IMR-90 (cell line): ENCODE measurements around the gene ABAT. TPM values are rescaled to one million over a fixed set of nuclear protein-coding genes. Genes with fewer than 3 reads are reported as not detected.

ENCODE experiments used
- ATAC-seq: fragments of 200-7000 bp; cut with Tn5 transposase; 2 replicates; pipeline ENCODE4 v1.9.1; 2020; ENCODE audit warnings: low read depth, mild to moderate bottlenecking, moderate library complexity
- BruUV-seq: library from RNA; stranded (reverse); fragments of 400-500 nt; replicated peaks from 2 replicates; lab custom pipeline; 2021; lab: Mats Ljungman, UMichigan
- CTCF ChIA-PET: fragments of 300-600 bp; formaldehyde crosslinking; extraction: SDS; loops from one replicate; lab custom pipeline; 2021; ENCODE audit warnings: antibody characterized with exemption; lab: Yijun Ruan, JAX
- POLR2A ChIA-PET: fragments of 300-600 bp; sonication (Branson Sonifier 250); formaldehyde crosslinking; loops from one replicate; lab custom pipeline; 2022; ENCODE audit warnings: antibody characterized with exemption; ENCODE audit not compliant: unreplicated experiment; lab: Charles Lee
- DNase-seq: peaks from one replicate; pipeline ENCODE4 v3.0.0; 2013
- H2AFZ ChIP-seq: replicated peaks from 2 replicates; pipeline ENCODE3; 2013; ENCODE audit warnings: low read length, mild to moderate bottlenecking; ENCODE audit not compliant: poor library complexity
- H2AK5ac ChIP-seq: 2 replicates; pipeline ENCODE4 v1.6.1; 2013; ENCODE audit warnings: low read depth, low read length, inconsistent platforms
- H2AK9ac ChIP-seq: replicated peaks from 2 replicates; pipeline ENCODE3; 2013; ENCODE audit warnings: mild to moderate bottlenecking, low read depth, low read length, moderate library complexity; ENCODE audit not compliant: poor library complexity
- H2BK120ac ChIP-seq: 2 replicates; pipeline ENCODE4 v1.6.1; 2013; ENCODE audit warnings: low read depth, low read length, inconsistent platforms
- H2BK15ac ChIP-seq: 3 replicates; pipeline ENCODE4 v1.6.1; 2013; ENCODE audit warnings: low read depth, low read length, inconsistent platforms
- H2BK20ac ChIP-seq: 2 replicates; pipeline ENCODE4 v1.6.1; 2013; ENCODE audit warnings: low read depth, mild to moderate bottlenecking, inconsistent platforms, low read length, moderate library complexity
- H2BK5ac ChIP-seq: 2 replicates; pipeline ENCODE4 v1.6.1; 2013; ENCODE audit warnings: mild to moderate bottlenecking, low read depth, low read length, inconsistent platforms; ENCODE audit not compliant: poor library complexity, severe bottlenecking
- H3K14ac ChIP-seq: replicated peaks from 2 replicates; pipeline ENCODE4 v1.6.1; 2013; ENCODE audit warnings: low read depth, low read length, inconsistent platforms
- H3K18ac ChIP-seq: 2 replicates; pipeline ENCODE4 v1.6.1; 2013; ENCODE audit warnings: low read depth, low read length, control low read depth
- H3K23ac ChIP-seq: 2 replicates; pipeline ENCODE4 v1.6.1; 2013; ENCODE audit warnings: low read depth, low read length, inconsistent platforms
- H3K27ac ChIP-seq: 2 replicates; pipeline ENCODE4 v1.5.1; 2013; ENCODE audit warnings: mild to moderate bottlenecking, control low read depth, low read length; ENCODE audit not compliant: insufficient read depth
- H3K27me3 ChIP-seq: 2 replicates; pipeline ENCODE4 v1.6.1; 2013; ENCODE audit warnings: low read length; ENCODE audit not compliant: control insufficient read depth, insufficient read depth
- H3K36me3 ChIP-seq: 2 replicates; pipeline ENCODE4 v1.6.1; 2013; ENCODE audit warnings: low read length, mixed read lengths; ENCODE audit not compliant: control insufficient read depth, insufficient read depth
- H3K4ac ChIP-seq: 2 replicates; pipeline ENCODE4 v1.6.1; 2013; ENCODE audit warnings: low read depth, low read length, inconsistent platforms
- H3K4me1 ChIP-seq: 2 replicates; pipeline ENCODE4 v1.6.1; 2013; ENCODE audit warnings: low read length, mixed read lengths; ENCODE audit not compliant: control insufficient read depth, insufficient read depth
- H3K4me2 ChIP-seq: 2 replicates; pipeline ENCODE4 v1.6.1; 2013; ENCODE audit warnings: low read depth, mild to moderate bottlenecking, control low read depth, low read length, moderate library complexity
- H3K4me3 ChIP-seq: 2 replicates; pipeline ENCODE4 v1.5.1; 2013; ENCODE audit warnings: low read depth, mild to moderate bottlenecking, control low read depth, low read length, moderate library complexity; ENCODE audit not compliant: insufficient read depth
- H3K56ac ChIP-seq: 2 replicates; pipeline ENCODE4 v1.6.1; 2013; ENCODE audit warnings: low read length, inconsistent platforms; ENCODE audit not compliant: insufficient read depth; ENCODE audit errors: extremely low read depth
- H3K79me1 ChIP-seq, 2 experiments: 2 replicates each; pipeline ENCODE4 v1.6.1; 2013; ENCODE audit warnings: low read length in 2 of 2, inconsistent platforms in 1 of 2, low read depth in 1 of 2
- H3K9ac ChIP-seq: 2 replicates; pipeline ENCODE4 v1.6.1; 2013; ENCODE audit warnings: low read depth, low read length, control low read depth
- H3K9me1 ChIP-seq: 2 replicates; pipeline ENCODE4 v1.6.1; 2013; ENCODE audit warnings: low read length, inconsistent platforms; ENCODE audit not compliant: insufficient read depth
- H3K9me3 ChIP-seq: 2 replicates; pipeline ENCODE4 v1.6.1; 2013; ENCODE audit warnings: low read length; ENCODE audit not compliant: control insufficient read depth, insufficient read depth
- H4K20me1 ChIP-seq: 2 replicates; pipeline ENCODE4 v1.6.1; 2013; ENCODE audit warnings: low read length, inconsistent platforms; ENCODE audit not compliant: insufficient read depth
- H4K5ac ChIP-seq: 2 replicates; pipeline ENCODE4 v1.6.1; 2013; ENCODE audit warnings: mild to moderate bottlenecking, low read depth, low read length, control low read depth
- H4K8ac ChIP-seq, 2 experiments: 2 replicates each; pipeline ENCODE4 v1.6.1; 2013; ENCODE audit warnings: low read depth in 2 of 2, low read length in 2 of 2, control low read depth in 1 of 2, inconsistent platforms in 1 of 2
- H4K91ac ChIP-seq: 2 replicates; pipeline ENCODE4 v1.6.1; 2013; ENCODE audit warnings: low read depth, low read length, inconsistent platforms; ENCODE audit not compliant: insufficient read depth
- BHLHE40 ChIP-seq: fragments of 150-350 bp; IDR thresholded peaks from 2 replicates; pipeline ENCODE4 v1.6.1; 2016; ENCODE audit warnings: mild to moderate bottlenecking, low read depth, low read length
- CEBPB ChIP-seq: IDR thresholded peaks from 2 replicates; pipeline ENCODE4 v1.6.1; 2012; ENCODE audit warnings: low read depth, low read length, improper control_type of control experiment
- CHD1 ChIP-seq: IDR thresholded peaks from 2 replicates; pipeline ENCODE4 v1.6.1; 2012; ENCODE audit warnings: low read depth, low read length, improper control_type of control experiment
- FOS ChIP-seq: fragments of 150-350 bp; IDR thresholded peaks from 2 replicates; pipeline ENCODE4 v1.6.1; 2016; ENCODE audit warnings: low read depth, low read length
- MAFK ChIP-seq: IDR thresholded peaks from 2 replicates; pipeline ENCODE4 v1.6.1; 2012; ENCODE audit warnings: low read depth, low read length, improper control_type of control experiment
- MAZ ChIP-seq: IDR thresholded peaks from 2 replicates; pipeline ENCODE4 v1.6.1; 2012; ENCODE audit warnings: low read depth, mild to moderate bottlenecking, low read length, improper control_type of control experiment, moderate library complexity, borderline replicate concordance
- MXI1 ChIP-seq: IDR thresholded peaks from 2 replicates; pipeline ENCODE4 v1.6.1; 2012; ENCODE audit warnings: low read depth, mild to moderate bottlenecking, low read length, moderate library complexity, borderline replicate concordance
- NFE2L2 ChIP-seq: fragments of 150-350 bp; IDR thresholded peaks from 2 replicates; pipeline ENCODE4 v1.6.1; 2016; ENCODE audit warnings: low read depth, mild to moderate bottlenecking, low read length
- POLR2A ChIP-seq: IDR thresholded peaks from 2 replicates; pipeline ENCODE4 v1.6.1; 2012; ENCODE audit warnings: mild to moderate bottlenecking, low read depth, low read length
- RAD21 ChIP-seq: IDR thresholded peaks from 2 replicates; pipeline ENCODE4 v1.6.1; 2012; ENCODE audit warnings: low read length, improper control_type of control experiment
- RFX5 ChIP-seq: IDR thresholded peaks from 2 replicates; pipeline ENCODE4 v1.8.0; 2012; ENCODE audit warnings: low read depth, mild to moderate bottlenecking, low read length, moderate library complexity
- SMC3 ChIP-seq: fragments of 150-350 bp; IDR thresholded peaks from 2 replicates; pipeline ENCODE4 v1.6.1; 2016; ENCODE audit warnings: low read depth, mild to moderate bottlenecking, antibody characterized with exemption, low read length, moderate library complexity
- WGBS, 2 experiments: methylation state at CpG; one replicate each; pipeline versions ENCODE4 v1.1.5 to v1.1.7; 2013; ENCODE audit warnings: missing lambda C conversion rate in 2 of 2; ENCODE audit not compliant: insufficient read length in 1 of 2; ENCODE audit errors: extremely low coverage in 2 of 2; 5-methylcytosine and 5-hydroxymethylcytosine counted together
- dilution Hi-C: fragments of 300-500 bp; cut with HindIII; formaldehyde crosslinking; loops from one replicate; pipeline ENCODE4 v1.14.3; 2018; ENCODE audit warnings: low sequenced_read_pairs; ENCODE audit not compliant: unreplicated experiment
- in situ Hi-C: fragments of 300-500 bp; cut with MboI; formaldehyde crosslinking; loops from 3 replicates; pipeline ENCODE4 v1.14.3; 2019; ENCODE audit warnings: low sequenced_read_pairs, inconsistent platforms, mixed read lengths
- intact Hi-C: fragments of 100-400 bp; cut with micrococcal nuclease; formaldehyde crosslinking; loops from 2 replicates; pipeline ENCODE4 v1.10.0; 2022
- polyA plus RNA-seq, 3 experiments: library from polyadenylated mRNA; depleted of rRNA; stranded (reverse); fragments of >200 nt; gene quantifications; 2 replicates each; pipeline ENCODE4 v1.2.3, GENCODE V29; 2012; ENCODE audit warnings: low replicate concordance in 1 of 3
- total RNA-seq: library from RNA; depleted of rRNA; stranded (reverse); fragments of >200 nt; gene quantifications from 2 replicates; pipeline ENCODE4 v1.2.3, GENCODE V29; 2012
- TF ChIP-seq, protein P1 (sequence below): fragments of 150-350 bp; IDR thresholded peaks from 2 replicates; pipeline ENCODE4 v1.6.1; 2016; ENCODE audit warnings: low read depth, mild to moderate bottlenecking, low read length, moderate library complexity, borderline replicate concordance
- TF ChIP-seq, protein P2 (sequence below): fragments of 150-350 bp; IDR thresholded peaks from 2 replicates; pipeline ENCODE4 v1.6.1; 2017; ENCODE audit warnings: mild to moderate bottlenecking, antibody characterized with exemption, low read length, low read depth
- TF ChIP-seq, protein P3 (sequence below): conservative IDR thresholded peaks from 2 replicates; pipeline ENCODE4 v1.5.1; 2012; ENCODE audit warnings: mild to moderate bottlenecking, low read depth, low read length, improper control_type of control experiment

The ABAT gene
- total and polyA plus RNA-seq, 2 of the 4 experiments (the other 2 are of a cell fraction): 4.5 to 6.9 TPM

DNA sequence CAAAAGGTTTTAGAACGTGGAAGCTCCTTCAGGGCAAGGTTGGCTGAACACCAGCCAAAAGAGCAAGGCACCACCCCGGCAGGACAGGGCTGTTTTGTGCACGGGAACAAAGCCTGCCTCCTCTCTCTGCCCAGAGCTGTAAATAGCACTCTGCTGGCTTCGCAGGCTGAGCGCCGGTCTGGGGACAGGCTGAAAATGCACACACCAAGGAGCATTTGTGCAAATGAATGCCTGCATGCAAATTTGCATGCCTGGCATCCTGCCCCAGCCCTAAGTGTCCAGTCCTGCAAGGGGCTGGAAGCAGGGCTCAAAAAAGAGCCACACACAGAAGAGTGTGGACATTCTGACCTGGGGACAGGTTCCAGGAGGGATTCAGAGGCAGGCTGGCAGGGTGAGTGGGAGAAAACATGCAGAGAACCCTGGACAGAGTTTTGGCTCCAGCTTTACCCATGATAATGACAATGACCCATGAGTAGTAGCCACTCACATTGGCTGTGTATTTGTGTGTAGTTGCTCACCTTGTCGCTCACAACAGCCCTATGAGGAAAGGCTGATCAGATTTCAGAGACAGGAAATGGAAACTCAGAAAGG is 11.7 kb downstream of the ABAT start:
- Histone ChIP-seq H4K20me1 (no peaks in the 10 kb centered on the region), H3K4ac (no peak overlapping the region), H4K91ac (no peak overlapping the region), H2AK5ac (no peak overlapping the region), H3K9me1 (no peaks in the 10 kb centered on the region), H3K23ac (no peak overlapping the region), H2AFZ (no peak overlapping the region), H2BK120ac (no peak overlapping the region), H2AK9ac (no peak overlapping the region), H3K9ac (no peak overlapping the region), H4K8ac (no peak overlapping the region), H2BK20ac (no peak overlapping the region), H3K18ac (no peak overlapping the region), H3K9me3 (peaks cover 8% of the 10 kb centered on the region), H3K27me3 (no peaks in the 10 kb centered on the region), H3K4me1 (no peaks in the 10 kb centered on the region), H3K36me3 (no peaks in the 10 kb centered on the region), H3K79me1 (no peaks in the 10 kb centered on the region), H2BK5ac (no peak overlapping the region), H4K5ac (no peak overlapping the region), H3K56ac (no peak overlapping the region), H3K14ac (no peak overlapping the region), H2BK15ac (no peak overlapping the region), H3K4me3 (no peak overlapping the region), H3K27ac (no peak overlapping the region), H3K4me2 (no peak overlapping the region)
- no peak for TF ChIP-seq MXI1
- no peak for TF ChIP-seq POLR2A
- TF ChIP-seq RAD21: no peak
- TF ChIP-seq SMC3: no peak
- TF ChIP-seq, protein P1, sequence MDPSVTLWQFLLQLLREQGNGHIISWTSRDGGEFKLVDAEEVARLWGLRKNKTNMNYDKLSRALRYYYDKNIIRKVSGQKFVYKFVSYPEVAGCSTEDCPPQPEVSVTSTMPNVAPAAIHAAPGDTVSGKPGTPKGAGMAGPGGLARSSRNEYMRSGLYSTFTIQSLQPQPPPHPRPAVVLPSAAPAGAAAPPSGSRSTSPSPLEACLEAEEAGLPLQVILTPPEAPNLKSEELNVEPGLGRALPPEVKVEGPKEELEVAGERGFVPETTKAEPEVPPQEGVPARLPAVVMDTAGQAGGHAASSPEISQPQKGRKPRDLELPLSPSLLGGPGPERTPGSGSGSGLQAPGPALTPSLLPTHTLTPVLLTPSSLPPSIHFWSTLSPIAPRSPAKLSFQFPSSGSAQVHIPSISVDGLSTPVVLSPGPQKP: no peak
- TF ChIP-seq, protein P2, sequence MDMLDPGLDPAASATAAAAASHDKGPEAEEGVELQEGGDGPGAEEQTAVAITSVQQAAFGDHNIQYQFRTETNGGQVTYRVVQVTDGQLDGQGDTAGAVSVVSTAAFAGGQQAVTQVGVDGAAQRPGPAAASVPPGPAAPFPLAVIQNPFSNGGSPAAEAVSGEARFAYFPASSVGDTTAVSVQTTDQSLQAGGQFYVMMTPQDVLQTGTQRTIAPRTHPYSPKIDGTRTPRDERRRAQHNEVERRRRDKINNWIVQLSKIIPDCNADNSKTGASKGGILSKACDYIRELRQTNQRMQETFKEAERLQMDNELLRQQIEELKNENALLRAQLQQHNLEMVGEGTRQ: no peak
- TF ChIP-seq, protein P3, sequence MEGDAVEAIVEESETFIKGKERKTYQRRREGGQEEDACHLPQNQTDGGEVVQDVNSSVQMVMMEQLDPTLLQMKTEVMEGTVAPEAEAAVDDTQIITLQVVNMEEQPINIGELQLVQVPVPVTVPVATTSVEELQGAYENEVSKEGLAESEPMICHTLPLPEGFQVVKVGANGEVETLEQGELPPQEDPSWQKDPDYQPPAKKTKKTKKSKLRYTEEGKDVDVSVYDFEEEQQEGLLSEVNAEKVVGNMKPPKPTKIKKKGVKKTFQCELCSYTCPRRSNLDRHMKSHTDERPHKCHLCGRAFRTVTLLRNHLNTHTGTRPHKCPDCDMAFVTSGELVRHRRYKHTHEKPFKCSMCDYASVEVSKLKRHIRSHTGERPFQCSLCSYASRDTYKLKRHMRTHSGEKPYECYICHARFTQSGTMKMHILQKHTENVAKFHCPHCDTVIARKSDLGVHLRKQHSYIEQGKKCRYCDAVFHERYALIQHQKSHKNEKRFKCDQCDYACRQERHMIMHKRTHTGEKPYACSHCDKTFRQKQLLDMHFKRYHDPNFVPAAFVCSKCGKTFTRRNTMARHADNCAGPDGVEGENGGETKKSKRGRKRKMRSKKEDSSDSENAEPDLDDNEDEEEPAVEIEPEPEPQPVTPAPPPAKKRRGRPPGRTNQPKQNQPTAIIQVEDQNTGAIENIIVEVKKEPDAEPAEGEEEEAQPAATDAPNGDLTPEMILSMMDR: no peak
- TF ChIP-seq MAFK: no peak
- TF ChIP-seq CEBPB: no peak
- TF ChIP-seq BHLHE40: no peak
- no peak for TF ChIP-seq FOS
- no peak for TF ChIP-seq RFX5
- no peak for TF ChIP-seq MAZ
- no peak for TF ChIP-seq CHD1
- no peak for TF ChIP-seq NFE2L2
- ChIA-PET POLR2A (no interaction called here), CTCF (no interaction called here)
- in situ Hi-C loops: no loop called here
- 10% methylated on average over 2 of the region's 7 CpGs; no CpG with 5 or more reads in 1 of the 2 experiments for WGBS, 2 experiments
- BruUV-seq: no TSS peak
- ATAC-seq: peak; percentile 35; the same call in 1 of the 2 replicates
- dilution Hi-C loops: no loop called here
- intact Hi-C loops: no loop called here
- no peak for DNase-seq
